Measurements from ENCODE around the gene ELOB.

ELOB gene

GRCh38 chr16:2736476-2737237 is 40.4 kb downstream of the ELOB start:
- Histone ChIP-seq H3K9me3 (ENCODE audit: severe bottlenecking) (no peaks in the 10 kb centered on the region), H3K4me3 (ENCODE audit: low read depth, low read length) (no peak overlapping the region), H3K27ac (no peak overlapping the region), H3K27me3 (ENCODE audit: insufficient read depth, low read depth, severe bottlenecking) (no peaks in the 10 kb centered on the region), H3K36me3 (no peaks in the 10 kb centered on the region)
- DNase-seq = no peak
- TF ChIP-seq CTCF (IDR thresholded peaks at IDR 0.05; ENCODE audit: low read depth, low read length) = no peak

- no peak overlapping the region for H3K4me3 ChIP-seq (ENCODE audit: low read depth, low read length)
- TF ChIP-seq CTCF (IDR thresholded peaks at IDR 0.05; ENCODE audit: low read depth, low read length) = no peak
- no peak for DNase-seq
- H3K27me3 ChIP-seq (ENCODE audit: insufficient read depth, low read depth, severe bottlenecking) = no peaks in the 10 kb centered on the region
- no peaks in the 10 kb centered on the region for H3K36me3 ChIP-seq
- no peak overlapping the region for H3K27ac ChIP-seq
- H3K9me3 ChIP-seq (ENCODE audit: severe bottlenecking) = no peaks in the 10 kb centered on the region
Measured at GRCh38 chr16:2734844-2735515, 42.1 kb downstream of the ELOB start.

- Histone ChIP-seq H3K9me3 (ENCODE audit: severe bottlenecking) (no peaks in the 10 kb centered on the region), H3K27me3 (ENCODE audit: insufficient read depth, low read depth, severe bottlenecking) (no peaks in the 10 kb centered on the region), H3K27ac (no peak overlapping the region), H3K4me3 (ENCODE audit: low read depth, low read length) (no peak overlapping the region), H3K36me3 (no peaks in the 10 kb centered on the region)
- TF ChIP-seq CTCF (IDR thresholded peaks at IDR 0.05; ENCODE audit: low read depth, low read length) = no peak
- no peak for DNase-seq
Measured at GRCh38 chr16:2728034-2728433, 49.0 kb downstream of the ELOB start.

GRCh38 chr16:2726923-2727322 is 50.2 kb downstream of the ELOB start:
- no peak for TF ChIP-seq CTCF (IDR thresholded peaks at IDR 0.05; ENCODE audit: low read depth, low read length)
- Histone ChIP-seq H3K4me3 (ENCODE audit: low read depth, low read length) (no peak overlapping the region), H3K27me3 (ENCODE audit: insufficient read depth, low read depth, severe bottlenecking) (no peaks in the 10 kb centered on the region), H3K36me3 (no peaks in the 10 kb centered on the region), H3K27ac (no peak overlapping the region), H3K9me3 (ENCODE audit: severe bottlenecking) (no peaks in the 10 kb centered on the region)
- no peak for DNase-seq

GRCh38 chr16:2724816-2725348 is 52.2 kb downstream of the ELOB start:
- Histone ChIP-seq H3K9me3 (ENCODE audit: severe bottlenecking) (no peaks in the 10 kb centered on the region), H3K27me3 (ENCODE audit: insufficient read depth, low read depth, severe bottlenecking) (no peaks in the 10 kb centered on the region), H3K4me3 (ENCODE audit: low read depth, low read length) (no peak overlapping the region), H3K27ac (no peak overlapping the region), H3K36me3 (no peaks in the 10 kb centered on the region)
- no peak for DNase-seq
- no peak for TF ChIP-seq CTCF (IDR thresholded peaks at IDR 0.05; ENCODE audit: low read depth, low read length)
